IMR-90 (cell line): Measurements from ENCODE around the gene WDR5. TPM values are rescaled to one million over a fixed set of nuclear protein-coding genes. Genes with fewer than 3 reads are reported as not detected.

Experiments
- ATAC-seq: fragments of 200-7000 bp; cut with Tn5 transposase; 2 replicates; pipeline ENCODE4 v1.9.1; 2020; ENCODE audit warnings: low read depth, mild to moderate bottlenecking, moderate library complexity
- BruUV-seq: library from RNA; stranded (reverse); fragments of 400-500 nt; replicated peaks from 2 replicates; lab custom pipeline; 2021; lab: Mats Ljungman, UMichigan
- CTCF ChIA-PET: fragments of 300-600 bp; formaldehyde crosslinking; extraction: SDS; loops from one replicate; lab custom pipeline; 2021; ENCODE audit warnings: antibody characterized with exemption; lab: Yijun Ruan, JAX
- POLR2A ChIA-PET: fragments of 300-600 bp; sonication (Branson Sonifier 250); formaldehyde crosslinking; loops from one replicate; lab custom pipeline; 2022; ENCODE audit warnings: antibody characterized with exemption; ENCODE audit not compliant: unreplicated experiment; lab: Charles Lee
- DNase-seq: peaks from one replicate; pipeline ENCODE4 v3.0.0; 2013
- H2AFZ ChIP-seq: replicated peaks from 2 replicates; pipeline ENCODE3; 2013; ENCODE audit warnings: low read length, mild to moderate bottlenecking; ENCODE audit not compliant: poor library complexity
- H2AK5ac ChIP-seq: 2 replicates; pipeline ENCODE4 v1.6.1; 2013; ENCODE audit warnings: low read depth, low read length, inconsistent platforms
- H2AK9ac ChIP-seq: replicated peaks from 2 replicates; pipeline ENCODE3; 2013; ENCODE audit warnings: mild to moderate bottlenecking, low read depth, low read length, moderate library complexity; ENCODE audit not compliant: poor library complexity
- H2BK120ac ChIP-seq: 2 replicates; pipeline ENCODE4 v1.6.1; 2013; ENCODE audit warnings: low read depth, low read length, inconsistent platforms
- H2BK15ac ChIP-seq: 3 replicates; pipeline ENCODE4 v1.6.1; 2013; ENCODE audit warnings: low read depth, low read length, inconsistent platforms
- H2BK20ac ChIP-seq: 2 replicates; pipeline ENCODE4 v1.6.1; 2013; ENCODE audit warnings: low read depth, mild to moderate bottlenecking, inconsistent platforms, low read length, moderate library complexity
- H2BK5ac ChIP-seq: 2 replicates; pipeline ENCODE4 v1.6.1; 2013; ENCODE audit warnings: mild to moderate bottlenecking, low read depth, low read length, inconsistent platforms; ENCODE audit not compliant: poor library complexity, severe bottlenecking
- H3K14ac ChIP-seq: replicated peaks from 2 replicates; pipeline ENCODE4 v1.6.1; 2013; ENCODE audit warnings: low read depth, low read length, inconsistent platforms
- H3K18ac ChIP-seq: 2 replicates; pipeline ENCODE4 v1.6.1; 2013; ENCODE audit warnings: low read depth, low read length, control low read depth
- H3K23ac ChIP-seq: 2 replicates; pipeline ENCODE4 v1.6.1; 2013; ENCODE audit warnings: low read depth, low read length, inconsistent platforms
- H3K27ac ChIP-seq: 2 replicates; pipeline ENCODE4 v1.5.1; 2013; ENCODE audit warnings: mild to moderate bottlenecking, control low read depth, low read length; ENCODE audit not compliant: insufficient read depth
- H3K27me3 ChIP-seq: 2 replicates; pipeline ENCODE4 v1.6.1; 2013; ENCODE audit warnings: low read length; ENCODE audit not compliant: control insufficient read depth, insufficient read depth
- H3K36me3 ChIP-seq: 2 replicates; pipeline ENCODE4 v1.6.1; 2013; ENCODE audit warnings: low read length, mixed read lengths; ENCODE audit not compliant: control insufficient read depth, insufficient read depth
- H3K4ac ChIP-seq: 2 replicates; pipeline ENCODE4 v1.6.1; 2013; ENCODE audit warnings: low read depth, low read length, inconsistent platforms
- H3K4me1 ChIP-seq: 2 replicates; pipeline ENCODE4 v1.6.1; 2013; ENCODE audit warnings: low read length, mixed read lengths; ENCODE audit not compliant: control insufficient read depth, insufficient read depth
- H3K4me2 ChIP-seq: 2 replicates; pipeline ENCODE4 v1.6.1; 2013; ENCODE audit warnings: low read depth, mild to moderate bottlenecking, control low read depth, low read length, moderate library complexity
- H3K4me3 ChIP-seq: 2 replicates; pipeline ENCODE4 v1.5.1; 2013; ENCODE audit warnings: low read depth, mild to moderate bottlenecking, control low read depth, low read length, moderate library complexity; ENCODE audit not compliant: insufficient read depth
- H3K56ac ChIP-seq: 2 replicates; pipeline ENCODE4 v1.6.1; 2013; ENCODE audit warnings: low read length, inconsistent platforms; ENCODE audit not compliant: insufficient read depth; ENCODE audit errors: extremely low read depth
- H3K79me1 ChIP-seq, 2 experiments: 2 replicates each; pipeline ENCODE4 v1.6.1; 2013; ENCODE audit warnings: low read length in 2 of 2, inconsistent platforms in 1 of 2, low read depth in 1 of 2
- H3K9ac ChIP-seq: 2 replicates; pipeline ENCODE4 v1.6.1; 2013; ENCODE audit warnings: low read depth, low read length, control low read depth
- H3K9me1 ChIP-seq: 2 replicates; pipeline ENCODE4 v1.6.1; 2013; ENCODE audit warnings: low read length, inconsistent platforms; ENCODE audit not compliant: insufficient read depth
- H3K9me3 ChIP-seq: 2 replicates; pipeline ENCODE4 v1.6.1; 2013; ENCODE audit warnings: low read length; ENCODE audit not compliant: control insufficient read depth, insufficient read depth
- H4K20me1 ChIP-seq: 2 replicates; pipeline ENCODE4 v1.6.1; 2013; ENCODE audit warnings: low read length, inconsistent platforms; ENCODE audit not compliant: insufficient read depth
- H4K5ac ChIP-seq: 2 replicates; pipeline ENCODE4 v1.6.1; 2013; ENCODE audit warnings: mild to moderate bottlenecking, low read depth, low read length, control low read depth
- H4K8ac ChIP-seq, 2 experiments: 2 replicates each; pipeline ENCODE4 v1.6.1; 2013; ENCODE audit warnings: low read depth in 2 of 2, low read length in 2 of 2, control low read depth in 1 of 2, inconsistent platforms in 1 of 2
- H4K91ac ChIP-seq: 2 replicates; pipeline ENCODE4 v1.6.1; 2013; ENCODE audit warnings: low read depth, low read length, inconsistent platforms; ENCODE audit not compliant: insufficient read depth
- BHLHE40 ChIP-seq: fragments of 150-350 bp; IDR thresholded peaks from 2 replicates; pipeline ENCODE4 v1.6.1; 2016; ENCODE audit warnings: mild to moderate bottlenecking, low read depth, low read length
- CEBPB ChIP-seq: IDR thresholded peaks from 2 replicates; pipeline ENCODE4 v1.6.1; 2012; ENCODE audit warnings: low read depth, low read length, improper control_type of control experiment
- CHD1 ChIP-seq: IDR thresholded peaks from 2 replicates; pipeline ENCODE4 v1.6.1; 2012; ENCODE audit warnings: low read depth, low read length, improper control_type of control experiment
- CTCF ChIP-seq: conservative IDR thresholded peaks from 2 replicates; pipeline ENCODE4 v1.5.1; 2012; ENCODE audit warnings: mild to moderate bottlenecking, low read depth, low read length, improper control_type of control experiment
- ELK1 ChIP-seq: fragments of 150-350 bp; IDR thresholded peaks from 2 replicates; pipeline ENCODE4 v1.6.1; 2016; ENCODE audit warnings: low read depth, mild to moderate bottlenecking, low read length, moderate library complexity, borderline replicate concordance
- FOS ChIP-seq: fragments of 150-350 bp; IDR thresholded peaks from 2 replicates; pipeline ENCODE4 v1.6.1; 2016; ENCODE audit warnings: low read depth, low read length
- MAFK ChIP-seq: IDR thresholded peaks from 2 replicates; pipeline ENCODE4 v1.6.1; 2012; ENCODE audit warnings: low read depth, low read length, improper control_type of control experiment
- MAZ ChIP-seq: IDR thresholded peaks from 2 replicates; pipeline ENCODE4 v1.6.1; 2012; ENCODE audit warnings: low read depth, mild to moderate bottlenecking, low read length, improper control_type of control experiment, moderate library complexity, borderline replicate concordance
- MXI1 ChIP-seq: IDR thresholded peaks from 2 replicates; pipeline ENCODE4 v1.6.1; 2012; ENCODE audit warnings: low read depth, mild to moderate bottlenecking, low read length, moderate library complexity, borderline replicate concordance
- NFE2L2 ChIP-seq: fragments of 150-350 bp; IDR thresholded peaks from 2 replicates; pipeline ENCODE4 v1.6.1; 2016; ENCODE audit warnings: low read depth, mild to moderate bottlenecking, low read length
- POLR2A ChIP-seq: IDR thresholded peaks from 2 replicates; pipeline ENCODE4 v1.6.1; 2012; ENCODE audit warnings: mild to moderate bottlenecking, low read depth, low read length
- RAD21 ChIP-seq: IDR thresholded peaks from 2 replicates; pipeline ENCODE4 v1.6.1; 2012; ENCODE audit warnings: low read length, improper control_type of control experiment
- RCOR1 ChIP-seq: IDR thresholded peaks from 2 replicates; pipeline ENCODE4 v1.6.1; 2012; ENCODE audit warnings: mild to moderate bottlenecking, low read length, improper control_type of control experiment; ENCODE audit not compliant: insufficient replicate concordance
- RFX5 ChIP-seq: IDR thresholded peaks from 2 replicates; pipeline ENCODE4 v1.8.0; 2012; ENCODE audit warnings: low read depth, mild to moderate bottlenecking, low read length, moderate library complexity
- SMC3 ChIP-seq: fragments of 150-350 bp; IDR thresholded peaks from 2 replicates; pipeline ENCODE4 v1.6.1; 2016; ENCODE audit warnings: low read depth, mild to moderate bottlenecking, antibody characterized with exemption, low read length, moderate library complexity
- USF2 ChIP-seq: fragments of 150-350 bp; IDR thresholded peaks from 2 replicates; pipeline ENCODE4 v1.6.1; 2017; ENCODE audit warnings: mild to moderate bottlenecking, antibody characterized with exemption, low read length, low read depth
- WGBS, 2 experiments: methylation state at CpG; one replicate each; pipeline versions ENCODE4 v1.1.5 to v1.1.7; 2013; ENCODE audit warnings: missing lambda C conversion rate in 2 of 2; ENCODE audit not compliant: insufficient read length in 1 of 2; ENCODE audit errors: extremely low coverage in 2 of 2; 5-methylcytosine and 5-hydroxymethylcytosine counted together
- dilution Hi-C: fragments of 300-500 bp; cut with HindIII; formaldehyde crosslinking; loops from one replicate; pipeline ENCODE4 v1.14.3; 2018; ENCODE audit warnings: low sequenced_read_pairs; ENCODE audit not compliant: unreplicated experiment
- in situ Hi-C: fragments of 300-500 bp; cut with MboI; formaldehyde crosslinking; loops from 3 replicates; pipeline ENCODE4 v1.14.3; 2019; ENCODE audit warnings: low sequenced_read_pairs, inconsistent platforms, mixed read lengths
- intact Hi-C: fragments of 100-400 bp; cut with micrococcal nuclease; formaldehyde crosslinking; loops from 2 replicates; pipeline ENCODE4 v1.10.0; 2022
- polyA plus RNA-seq, 3 experiments: library from polyadenylated mRNA; depleted of rRNA; stranded (reverse); fragments of >200 nt; gene quantifications; 2 replicates each; pipeline ENCODE4 v1.2.3, GENCODE V29; 2012; ENCODE audit warnings: low replicate concordance in 1 of 3
- total RNA-seq: library from RNA; depleted of rRNA; stranded (reverse); fragments of >200 nt; gene quantifications from 2 replicates; pipeline ENCODE4 v1.2.3, GENCODE V29; 2012

WDR5 gene
- total and polyA plus RNA-seq, 2 of the 4 experiments (the other 2 are of a cell fraction) = 18.3 to 26.6 TPM

GRCh38 chr9:134158242-134158641 lies 22.4 kb downstream of the WDR5 start:
- Histone ChIP-seq H4K8ac (no peak overlapping the region), H2AK5ac (no peak overlapping the region), H4K20me1 (no peaks in the 10 kb centered on the region; the same call in 1 of the 2 replicates), H3K27ac (no peak overlapping the region), H3K36me3 (peaks cover 53% of the 10 kb centered on the region), H3K4me3 (no peak overlapping the region), H3K4me2 (no peak overlapping the region), H2BK15ac (no peak overlapping the region), H3K27me3 (no peaks in the 10 kb centered on the region), H3K79me1 (peaks cover 0 to 9% of the 10 kb centered on the region in 2 experiments; a peak in 1 of 4 replicates), H3K56ac (no peak overlapping the region), H3K23ac (no peak overlapping the region), H3K4me1 (no peaks in the 10 kb centered on the region), H3K9me1 (no peaks in the 10 kb centered on the region), H3K14ac (no peak overlapping the region), H3K9me3 (no peaks in the 10 kb centered on the region), H2AFZ (no peak overlapping the region), H4K5ac (no peak overlapping the region), H3K18ac (no peak overlapping the region), H4K91ac (no peak overlapping the region), H2BK120ac (no peak overlapping the region), H2AK9ac (no peak overlapping the region), H2BK5ac (no peak overlapping the region), H3K9ac (no peak overlapping the region), H2BK20ac (no peak overlapping the region), H3K4ac (no peak overlapping the region)
- in situ Hi-C loops = no loop called here
- no peak for DNase-seq
- intact Hi-C loops = no loop called here
- POLR2A ChIA-PET = no interaction called here
- TSS peak; percentile 78 for BruUV-seq
- CTCF ChIA-PET = no interaction called here
- WGBS, 2 experiments = 94% methylated on average over 13 of the region's 17 CpGs; no CpG with 5 or more reads in 1 of the 2 experiments
- TF ChIP-seq RCOR1 = no peak
- TF ChIP-seq SMC3 = no peak
- TF ChIP-seq RFX5 = no peak
- TF ChIP-seq USF2 = no peak
- no peak for TF ChIP-seq CEBPB
- TF ChIP-seq CTCF = no peak
- no peak for TF ChIP-seq MAFK
- TF ChIP-seq ELK1 = no peak
- no peak for TF ChIP-seq POLR2A
- no peak for TF ChIP-seq NFE2L2
- no peak for TF ChIP-seq RAD21
- no peak for TF ChIP-seq CHD1
- no peak for TF ChIP-seq MXI1
- TF ChIP-seq BHLHE40 = no peak
- no peak for TF ChIP-seq MAZ
- TF ChIP-seq FOS = no peak
- ATAC-seq = no peak
- dilution Hi-C loops = no loop called here
